GM19351 (cell line): ENCODE data around the gene TMOD2.

Experiments
- ATAC-seq: cut with Tn5 transposase; IDR thresholded peaks from one replicate; pipeline ENCODE4 v1.9.1; 2021; ENCODE audit warnings: mild to moderate bottlenecking, moderate library complexity; ENCODE audit not compliant: unreplicated experiment

The TMOD2 gene

GRCh38 chr15:51812598-51812997, 61.2 kb downstream of the TMOD2 start:
- ATAC-seq = no peak

- ATAC-seq = no peak
These were observed 63.2 kb downstream of the TMOD2 start for GRCh38 chr15:51814606-51815005.

DNA sequence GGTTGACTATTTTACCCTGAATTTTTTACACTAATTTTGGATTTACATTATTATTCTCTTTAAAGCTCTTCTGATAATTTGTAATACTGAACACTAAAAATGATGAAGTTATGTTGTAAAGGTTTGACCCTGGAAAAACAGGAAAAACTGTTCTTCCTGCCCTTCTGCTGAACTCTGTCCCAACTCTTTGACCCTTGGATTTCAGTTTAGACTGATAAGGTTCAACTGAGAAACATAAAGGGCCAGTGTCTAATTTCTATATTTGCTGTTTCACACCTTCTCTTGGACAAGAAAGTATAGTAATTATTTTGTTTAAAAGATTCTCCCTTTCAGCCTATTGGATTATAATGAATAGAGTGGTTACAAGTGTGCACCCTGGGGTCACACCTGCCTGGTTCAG, 65.2 kb downstream of the TMOD2 start:
- no peak for ATAC-seq

- ATAC-seq = no peak
These were observed 66.8 kb downstream of the TMOD2 start for GRCh38 chr15:51818150-51818549.

GRCh38 chr15:51825698-51826097, 74.3 kb downstream of the TMOD2 start:
- no peak for ATAC-seq

- ATAC-seq = no peak
These were observed 77.4 kb downstream of the TMOD2 start for GRCh38 chr15:51828621-51829375.

- ATAC-seq = peak; percentile 86
These were observed 78.2 kb downstream of the TMOD2 start, which contains the start of gene TMOD3 for GRCh38 chr15:51829376-51830275. TSS of gene TMOD3 (plus strand) at chr15:51829653. CDS start at chr15:51862885, 33,232 bp downstream.

DNA sequence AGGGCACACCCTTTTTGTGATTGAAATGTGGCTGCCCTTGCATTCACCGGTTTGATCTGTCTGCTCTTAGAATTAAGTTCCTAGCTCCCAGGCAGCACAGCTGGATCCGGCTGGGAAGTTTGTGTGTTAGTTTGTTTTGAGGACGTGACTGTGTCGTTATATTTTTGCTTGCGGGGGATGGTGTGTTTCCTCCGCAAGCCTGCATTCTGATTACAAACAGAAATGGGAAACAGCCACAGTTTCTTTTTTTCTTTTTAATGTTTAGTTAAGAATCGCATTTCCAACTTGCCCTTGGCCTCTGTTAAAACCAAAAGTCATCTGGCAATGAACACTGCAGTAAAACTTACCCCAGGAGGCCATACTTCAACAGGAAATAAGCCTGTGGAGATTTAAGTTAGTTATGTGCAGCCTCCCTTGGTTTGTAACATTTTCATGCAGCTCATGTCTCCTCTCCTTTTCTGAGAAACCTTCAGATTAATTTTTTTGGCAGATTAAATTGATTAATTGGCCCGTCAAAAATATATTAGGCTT, 78.9 kb downstream of the TMOD2 start:
- no peak for ATAC-seq

- no peak for ATAC-seq
These were observed 82.4 kb downstream of the TMOD2 start for GRCh38 chr15:51833772-51834171.

DNA sequence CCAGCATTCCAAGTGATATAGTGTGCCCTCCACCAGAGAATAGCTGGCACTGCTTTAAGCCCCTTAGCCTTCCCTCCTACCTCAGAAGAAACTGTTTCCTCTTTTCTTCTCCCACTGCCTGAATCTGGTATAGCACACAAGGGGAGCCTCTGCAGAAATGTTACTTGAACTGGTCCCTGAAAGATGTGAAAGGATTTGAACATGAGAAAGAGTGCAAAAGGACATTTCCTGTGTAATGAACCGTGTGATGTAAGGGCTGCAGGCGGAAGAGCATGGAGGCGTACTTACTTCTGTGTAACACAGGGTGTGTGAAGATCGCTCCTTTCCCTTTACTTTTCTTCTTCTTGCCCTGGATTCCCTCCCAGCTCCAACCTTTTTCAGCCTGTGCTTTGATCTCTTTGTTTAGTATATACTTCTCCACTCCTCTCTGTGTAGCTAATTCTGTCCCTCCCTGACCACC, 86.4 kb downstream of the TMOD2 start:
- peak; percentile 89 for ATAC-seq

GRCh38 chr15:51838270-51838669, 86.9 kb downstream of the TMOD2 start:
- no peak for ATAC-seq

GRCh38 chr15:51840692-51841091, 89.3 kb downstream of the TMOD2 start:
- ATAC-seq = no peak

DNA sequence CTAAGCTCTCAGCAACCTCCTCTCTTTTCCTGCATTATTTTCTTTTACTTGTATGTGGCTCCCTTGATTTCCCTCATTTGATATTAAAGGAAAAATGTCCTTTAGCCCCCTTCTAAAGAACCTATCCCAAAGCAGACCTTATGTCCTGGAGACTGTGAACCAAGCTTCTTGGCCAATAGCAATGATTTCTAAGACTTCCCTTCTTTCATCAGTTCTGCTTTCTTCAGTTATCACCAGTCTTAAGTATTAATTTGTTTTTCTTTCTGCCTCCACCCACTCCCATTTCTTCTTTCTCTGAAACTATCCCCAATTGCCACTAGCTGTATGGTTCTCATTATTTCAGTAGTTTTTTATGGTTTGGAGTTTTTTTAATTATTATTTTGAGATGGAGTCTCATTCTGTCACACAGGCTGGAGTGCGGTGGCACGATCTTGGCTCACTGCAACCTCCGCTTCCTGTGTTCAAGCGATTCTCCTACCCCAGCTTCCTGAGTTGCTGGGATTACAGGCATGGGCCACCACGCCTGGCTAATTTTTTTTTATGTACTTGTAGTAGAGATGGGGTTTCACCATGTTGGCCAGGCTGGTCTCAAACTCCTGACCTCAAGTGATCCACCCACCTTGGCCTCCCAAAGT, 90.1 kb downstream of the TMOD2 start:
- ATAC-seq = no peak

DNA sequence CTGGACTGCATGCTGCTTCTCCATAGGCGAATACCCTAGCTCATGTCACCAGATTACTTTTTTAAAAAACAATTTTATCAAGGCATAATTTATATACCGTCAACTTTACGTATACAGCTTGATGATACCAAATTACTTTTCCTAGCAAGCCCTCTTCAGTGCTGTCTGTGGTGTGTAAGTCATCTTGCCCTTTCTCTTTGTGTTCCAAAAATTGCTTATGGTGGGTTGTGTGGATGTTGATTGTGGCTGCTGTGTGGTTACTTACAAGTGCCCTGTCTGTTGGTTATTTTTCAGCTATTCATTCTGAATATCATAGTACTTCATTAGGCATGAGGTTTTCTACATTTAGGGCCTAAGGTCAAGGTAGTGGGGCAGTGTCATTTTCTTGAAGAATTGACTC, 90.9 kb downstream of the TMOD2 start:
- ATAC-seq = no peak

- ATAC-seq = peak; percentile 50
These were observed 91.7 kb downstream of the TMOD2 start for GRCh38 chr15:51842852-51843737.

DNA sequence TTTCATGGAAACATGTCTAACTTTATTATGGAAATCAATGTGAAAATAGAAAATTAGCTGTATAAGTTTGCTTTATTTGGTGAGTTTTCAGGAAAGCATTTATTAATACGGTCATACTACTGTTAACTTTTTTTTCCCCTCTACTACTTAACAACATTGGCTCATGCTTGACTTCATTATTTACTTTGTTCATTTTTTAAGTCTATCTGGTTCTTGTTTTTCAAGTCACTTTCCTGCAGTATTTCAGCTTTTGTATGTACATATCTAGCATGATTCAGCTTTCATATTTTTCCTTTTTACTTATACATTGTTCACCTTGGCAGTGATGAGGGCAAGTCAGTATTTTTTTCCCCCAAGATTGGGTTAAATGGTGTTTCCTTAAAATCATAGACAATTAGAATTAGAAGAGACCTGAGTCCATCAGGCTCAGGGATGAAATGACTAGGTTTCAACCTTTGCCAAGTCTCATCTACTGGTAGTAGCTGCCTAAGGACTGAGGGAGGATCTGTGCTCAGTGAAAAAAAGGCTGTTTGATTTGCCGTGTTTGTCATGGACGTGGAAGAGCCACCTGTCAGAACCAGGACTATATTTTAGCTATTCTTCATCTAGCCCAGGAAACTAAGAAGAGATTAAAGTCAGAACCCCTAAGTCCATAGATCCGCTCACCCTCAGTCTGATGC, 93.5 kb downstream of the TMOD2 start:
- ATAC-seq = no peak

DNA sequence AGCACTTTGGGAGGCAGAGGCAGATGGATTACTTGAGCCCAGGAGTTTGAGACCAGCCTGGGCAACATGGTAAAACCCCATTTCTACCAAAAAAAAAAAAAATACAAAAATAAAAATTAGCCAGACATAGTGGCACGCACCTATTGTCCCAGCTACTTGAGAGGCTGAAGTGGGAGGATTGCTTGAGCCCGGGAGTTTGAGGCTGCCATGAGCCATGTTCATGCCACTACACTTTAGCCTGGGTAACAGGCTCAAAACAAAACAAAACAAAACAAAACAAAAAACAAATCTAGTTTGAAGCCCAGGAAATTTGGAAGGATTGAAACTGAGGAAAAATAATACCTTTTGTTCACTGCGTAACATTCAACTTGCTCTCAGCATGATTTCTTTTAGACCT, 94.7 kb downstream of the TMOD2 start:
- ATAC-seq = no peak

- no peak for ATAC-seq
These were observed 95.2 kb downstream of the TMOD2 start for GRCh38 chr15:51846463-51847230.

- ATAC-seq = no peak
These were observed 97.4 kb downstream of the TMOD2 start for GRCh38 chr15:51848811-51849210.
